Erythroblast (primary cell): ENCODE results near the gene COL11A2.

Experiments
- GATA1 ChIP-seq: IDR thresholded peaks from 2 replicates; pipeline ENCODE4 v1.6.1; 2011; ENCODE audit warnings: low read depth, mild to moderate bottlenecking, control low read depth, low read length, moderate library complexity
- POLR2A ChIP-seq: IDR thresholded peaks from 2 replicates; pipeline ENCODE4 v1.6.1; 2011; ENCODE audit warnings: mild to moderate bottlenecking, low read length

- TF ChIP-seq POLR2A (no peak), GATA1 (no peak)
These were observed 35.3 kb downstream of the COL11A2 start for GRCh38 chr6:33156964-33157363.
